NT2/D1 (cell line): ENCODE data around the gene CA9.

ENCODE experiments used
- DNase-seq: peaks from one replicate; pipeline ENCODE4 v3.0.0-alpha.2; 2011; ENCODE audit warnings: low read depth, low spot score
- H3K27me3 ChIP-seq: 2 replicates; pipeline ENCODE4 v1.6.0; 2011; ENCODE audit warnings: mild to moderate bottlenecking; ENCODE audit not compliant: insufficient read length, insufficient read depth
- H3K36me3 ChIP-seq: 2 replicates; pipeline ENCODE4 v1.6.1; 2011; ENCODE audit warnings: mild to moderate bottlenecking, low read length, mixed read lengths; ENCODE audit not compliant: insufficient read depth, insufficient read length
- H3K4me1 ChIP-seq: 2 replicates; pipeline ENCODE4 v1.5.1; 2011; ENCODE audit not compliant: insufficient read depth, insufficient read length
- H3K4me3 ChIP-seq: 2 replicates; pipeline ENCODE4 v1.5.1; 2011; ENCODE audit warnings: low read depth; ENCODE audit not compliant: insufficient read length
- H3K9ac ChIP-seq: 2 replicates; pipeline ENCODE4 v1.6.0; 2011; ENCODE audit warnings: low read depth; ENCODE audit not compliant: insufficient read length
- H3K9me3 ChIP-seq: 2 replicates; pipeline ENCODE4 v1.5.1; 2011; ENCODE audit warnings: mild to moderate bottlenecking, low read length; ENCODE audit not compliant: insufficient read depth
- SUZ12 ChIP-seq: IDR thresholded peaks from 2 replicates; pipeline ENCODE4 v1.6.1; 2011; ENCODE audit not compliant: insufficient read length, insufficient read depth; ENCODE audit errors: extremely low read depth
- YY1 ChIP-seq: IDR thresholded peaks from 2 replicates; pipeline ENCODE4 v1.6.1; 2011; ENCODE audit not compliant: insufficient read length, insufficient read depth
- ZNF274 ChIP-seq: IDR thresholded peaks from 2 replicates; pipeline ENCODE4 v1.6.1; 2011; ENCODE audit warnings: mild to moderate bottlenecking, low read depth, low read length

CA9 gene

GRCh38 chr9:35695943-35696401 is 22.2 kb downstream of the CA9 start:
- Histone ChIP-seq H3K4me1 (no peaks in the 10 kb centered on the region), H3K9ac (no peak overlapping the region), H3K4me3 (no peak overlapping the region), H3K27me3 (no peaks in the 10 kb centered on the region), H3K36me3 (peaks cover 61% of the 10 kb centered on the region), H3K9me3 (no peaks in the 10 kb centered on the region)
- TF ChIP-seq YY1 = no peak
- no peak for TF ChIP-seq ZNF274
- TF ChIP-seq SUZ12 = no peak
- no peak for DNase-seq

- DNase-seq = peak; percentile 42
- H3K36me3 ChIP-seq = peaks cover 68% of the 10 kb centered on the region
- H3K9me3 ChIP-seq = no peaks in the 10 kb centered on the region
- no peak for TF ChIP-seq YY1
- TF ChIP-seq ZNF274 = no peak
- no peak for TF ChIP-seq SUZ12
- no peaks in the 10 kb centered on the region for H3K27me3 ChIP-seq
- no peaks in the 10 kb centered on the region for H3K4me1 ChIP-seq
- H3K4me3 ChIP-seq = no peak overlapping the region
- no peak overlapping the region for H3K9ac ChIP-seq
Measured at GRCh38 chr9:35696520-35697215, 22.9 kb downstream of the CA9 start.

GRCh38 chr9:35697486-35697885 is 23.8 kb downstream of the CA9 start:
- H3K4me3 ChIP-seq = no peak overlapping the region
- TF ChIP-seq ZNF274 = no peak
- H3K4me1 ChIP-seq = no peaks in the 10 kb centered on the region
- no peaks in the 10 kb centered on the region for H3K9me3 ChIP-seq
- H3K27me3 ChIP-seq = no peaks in the 10 kb centered on the region
- DNase-seq = no peak
- peaks cover 73% of the 10 kb centered on the region for H3K36me3 ChIP-seq
- H3K9ac ChIP-seq = no peak overlapping the region

GRCh38 chr9:35698231-35698630 is 24.5 kb downstream of the CA9 start:
- no peak for DNase-seq
- Histone ChIP-seq H3K4me1 (no peaks in the 10 kb centered on the region), H3K9ac (no peak overlapping the region), H3K36me3 (peaks cover 81% of the 10 kb centered on the region), H3K9me3 (no peaks in the 10 kb centered on the region), H3K27me3 (no peaks in the 10 kb centered on the region), H3K4me3 (no peak overlapping the region)
- TF ChIP-seq YY1 (no peak), ZNF274 (no peak), SUZ12 (no peak)

- H3K4me1 ChIP-seq = no peaks in the 10 kb centered on the region
- H3K4me3 ChIP-seq = no peak overlapping the region
- no peak for DNase-seq
- no peaks in the 10 kb centered on the region for H3K9me3 ChIP-seq
- TF ChIP-seq ZNF274 (no peak), YY1 (no peak)
- H3K9ac ChIP-seq = no peak overlapping the region
- peaks cover 94% of the 10 kb centered on the region for H3K36me3 ChIP-seq
- H3K27me3 ChIP-seq = no peaks in the 10 kb centered on the region
Measured at GRCh38 chr9:35700031-35700430, 26.3 kb downstream of the CA9 start.

- Histone ChIP-seq H3K9me3 (no peaks in the 10 kb centered on the region), H3K36me3 (peaks cover 97% of the 10 kb centered on the region), H3K27me3 (no peaks in the 10 kb centered on the region), H3K9ac (no peak overlapping the region), H3K4me3 (no peak overlapping the region), H3K4me1 (peaks cover 2% of the 10 kb centered on the region)
- TF ChIP-seq ZNF274 = no peak
- TF ChIP-seq SUZ12 = no peak
- TF ChIP-seq YY1 = no peak
- no peak for DNase-seq
Measured at GRCh38 chr9:35700942-35701341, 27.2 kb downstream of the CA9 start.

GRCh38 chr9:35702696-35703095 is 29.0 kb downstream of the CA9 start:
- peaks cover 5% of the 10 kb centered on the region for H3K4me1 ChIP-seq
- no peaks in the 10 kb centered on the region for H3K27me3 ChIP-seq
- H3K9me3 ChIP-seq = no peaks in the 10 kb centered on the region
- no peak overlapping the region for H3K9ac ChIP-seq
- TF ChIP-seq ZNF274 (no peak), SUZ12 (no peak), YY1 (no peak)
- no peak for DNase-seq
- no peak overlapping the region for H3K4me3 ChIP-seq
- H3K36me3 ChIP-seq = peaks cover 97% of the 10 kb centered on the region
